ENCODE measurements around the gene CYP2W1. TPM values are rescaled to one million over a fixed set of nuclear protein-coding genes. Genes with fewer than 3 reads are reported as not detected.

CYP2W1 gene
- total and polyA plus RNA-seq, 10 of the 15 experiments (the other 5 are each of a cell fraction or from before 2014, with no cell fraction given): not detected

- peak; percentile 45 for TF ChIP-seq HDGF (IDR thresholded peaks at IDR 0.05)
- no peak for TF ChIP-seq BCL3 (IDR thresholded peaks at IDR 0.05; ENCODE audit: borderline replicate concordance, insufficient read depth, low read depth, low read length, poor library complexity, severe bottlenecking)
- no peak for TF ChIP-seq MYB (IDR thresholded peaks at IDR 0.05; ENCODE audit: borderline replicate concordance, low read depth, low read length)
- TF ChIP-seq IRF4 (IDR thresholded peaks at IDR 0.05; ENCODE audit: low read depth, low read length): peak; percentile 89
- TF ChIP-seq RCOR1 (conservative IDR thresholded peaks at IDR 0.05; ENCODE audit: low read depth, low read length): no peak
- peak; percentile 98 for TF ChIP-seq IKZF2 (IDR thresholded peaks at IDR 0.05)
- peak; percentile 64 for TF ChIP-seq ATF2 (IDR thresholded peaks at IDR 0.05; ENCODE audit: low read length)
- TF ChIP-seq EP300 (IDR thresholded peaks at IDR 0.05; ENCODE audit: borderline replicate concordance in 1 of 2, control insufficient read depth in 1 of 2, low read depth in 2 of 2, low read length in 2 of 2): no peak
- no peak for TF ChIP-seq ETV6 (conservative IDR thresholded peaks at IDR 0.05 in 1 of 2, IDR thresholded peaks at IDR 0.05 in 1 of 2; ENCODE audit: borderline replicate concordance in 1 of 2, low read depth in 1 of 2)
- peak; percentile 67 for TF ChIP-seq RUNX3 (IDR thresholded peaks at IDR 0.05; ENCODE audit: low read length)
- peak; percentile 92; the same call in 1 of the 2 replicates for TF ChIP-seq JUND (IDR thresholded peaks at IDR 0.05; ENCODE audit: low read depth, low read length)
- no peak for TF ChIP-seq LARP7 (IDR thresholded peaks at IDR 0.05)
- peak; percentile 76; the same call in 1 of the 2 replicates for TF ChIP-seq RB1 (IDR thresholded peaks at IDR 0.05; ENCODE audit: borderline replicate concordance)
- no peak for TF ChIP-seq CHD4 (IDR thresholded peaks at IDR 0.05)
- no peak for TF ChIP-seq KAT2A (conservative IDR thresholded peaks at IDR 0.05; ENCODE audit: control insufficient read depth, low read depth, low read length)
- 0 out of 2 replicates have a peak, but pooled peaks have one; percentile 12 for TF ChIP-seq PAX5 (IDR thresholded peaks at IDR 0.05; ENCODE audit: borderline replicate concordance, low read depth, low read length)
- TF ChIP-seq HDAC6 (IDR thresholded peaks at IDR 0.05; ENCODE audit: unreplicated experiment): no peak
- TF ChIP-seq BMI1 (IDR thresholded peaks at IDR 0.05; ENCODE audit: borderline replicate concordance): no peak
- TF ChIP-seq CBX3 (IDR thresholded peaks at IDR 0.05; ENCODE audit: borderline replicate concordance, low read depth): no peak
- TF ChIP-seq ZNF592 (IDR thresholded peaks at IDR 0.05): no peak
- TF ChIP-seq CHD2 (IDR thresholded peaks at IDR 0.05; ENCODE audit: borderline replicate concordance, low read depth, low read length): no peak
- peak; percentile 91 for TF ChIP-seq NBN (IDR thresholded peaks at IDR 0.05)
- peak; percentile 55; the same call in 1 of the 2 replicates for TF ChIP-seq YY1 (IDR thresholded peaks at IDR 0.05; ENCODE audit: low read depth, low read length)
- no peak for TF ChIP-seq ZNF24 (IDR thresholded peaks at IDR 0.05)
- TF ChIP-seq EZH2 (IDR thresholded peaks at IDR 0.05; ENCODE audit: borderline replicate concordance, control insufficient read depth, low read depth, low read length): no peak
Measured at GRCh38 chr7:936386-937054, 46.5 kb upstream of the CYP2W1 start (continued).
